ENCODE data around the gene APOE. TPM values are rescaled to one million over a fixed set of nuclear protein-coding genes. Genes with fewer than 3 reads are reported as not detected.
A peak's percentile ranks its signal among the peaks of the same experiment; 100 is the strongest.

Gene APOE
- total and polyA plus RNA-seq, 2 of the 13 experiments (the other 11 are each of a cell fraction or from before 2014, with no cell fraction given) = 1,328 to 1,470 TPM

DNA sequence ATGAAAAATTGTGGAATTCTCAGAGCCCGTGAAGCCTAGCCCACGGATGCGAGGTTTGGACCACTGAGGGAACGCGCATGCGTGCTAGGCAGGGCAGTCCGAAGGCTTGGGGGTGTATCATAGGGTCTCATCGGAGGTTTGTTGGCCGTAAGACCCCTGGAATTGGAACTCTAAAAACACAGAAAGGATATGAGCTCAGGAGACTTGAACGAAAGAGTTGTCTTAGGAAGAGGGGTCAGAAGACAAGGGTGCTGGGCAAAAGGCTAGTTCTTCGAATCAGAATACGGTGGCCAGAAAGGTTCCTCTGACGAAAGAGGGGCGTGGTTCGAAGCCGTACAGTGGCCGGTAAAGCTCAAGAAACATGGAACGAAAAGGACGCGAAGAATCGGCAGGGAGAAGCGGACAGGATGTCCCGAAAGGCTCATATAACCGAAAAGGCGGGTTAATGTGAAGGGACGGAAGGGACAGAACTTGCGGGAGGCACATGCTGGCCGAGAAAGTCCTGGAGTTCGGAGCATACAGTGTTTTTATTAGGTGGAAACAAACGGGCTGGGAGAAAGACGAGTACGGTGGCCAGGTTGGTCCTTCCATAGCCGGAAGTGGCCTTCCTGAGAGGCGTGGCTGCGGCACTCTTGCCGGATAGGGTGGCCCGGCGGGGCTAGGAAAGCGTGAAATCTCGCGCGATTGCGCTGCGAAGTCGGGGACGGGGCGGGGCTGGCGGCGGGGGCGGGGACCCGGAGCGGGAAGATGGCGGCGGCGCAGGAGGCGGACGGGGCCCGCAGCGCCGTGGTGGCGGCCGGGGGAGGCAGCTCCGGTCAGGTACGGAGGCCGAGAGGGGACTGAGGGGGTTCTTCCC lies 49.3 kb downstream of the APOE start, which contains the start of gene CLPTM1 (continued):
- TF ChIP-seq PRDM15 (CRISPR knock-in tag; IDR thresholded peaks at IDR 0.05) (no peak), MAZ (IDR thresholded peaks at IDR 0.05; ENCODE audit: borderline replicate concordance, low read depth, low read length) (peak; percentile 36; the same call in 1 of the 2 replicates), MAZ (CRISPR knock-in tag; IDR thresholded peaks at IDR 0.05; ENCODE audit: low read depth) (0 out of 2 replicates have a peak, but pooled peaks have one; percentile 24), ZNF333 (CRISPR knock-in tag; IDR thresholded peaks at IDR 0.05; ENCODE audit: borderline replicate concordance) (0 out of 2 replicates have a peak, but pooled peaks have one; percentile 55), SPEN (CRISPR knock-in tag; IDR thresholded peaks at IDR 0.05; ENCODE audit: low read depth) (peak; percentile 90), DNMT1 (CRISPR knock-in tag; IDR thresholded peaks at IDR 0.05) (no peak), ZNF569 (CRISPR knock-in tag; IDR thresholded peaks at IDR 0.05; ENCODE audit: borderline replicate concordance) (no peak), ETV5 (CRISPR knock-in tag; IDR thresholded peaks at IDR 0.05; ENCODE audit: borderline replicate concordance) (peak; percentile 79), ARNTL (CRISPR knock-in tag; IDR thresholded peaks at IDR 0.05) (no peak), ZNF614 (CRISPR knock-in tag; IDR thresholded peaks at IDR 0.05; ENCODE audit: borderline replicate concordance) (no peak), RFXANK (CRISPR knock-in tag; IDR thresholded peaks at IDR 0.05) (0 out of 2 replicates have a peak, but pooled peaks have one; percentile 24), ZNF318 (CRISPR knock-in tag; IDR thresholded peaks at IDR 0.05) (no peak; the same call in 1 of the 2 replicates), ZNF839 (CRISPR knock-in tag; IDR thresholded peaks at IDR 0.05; ENCODE audit: borderline replicate concordance) (no peak)
- TF ChIP-seq, protein P1, sequence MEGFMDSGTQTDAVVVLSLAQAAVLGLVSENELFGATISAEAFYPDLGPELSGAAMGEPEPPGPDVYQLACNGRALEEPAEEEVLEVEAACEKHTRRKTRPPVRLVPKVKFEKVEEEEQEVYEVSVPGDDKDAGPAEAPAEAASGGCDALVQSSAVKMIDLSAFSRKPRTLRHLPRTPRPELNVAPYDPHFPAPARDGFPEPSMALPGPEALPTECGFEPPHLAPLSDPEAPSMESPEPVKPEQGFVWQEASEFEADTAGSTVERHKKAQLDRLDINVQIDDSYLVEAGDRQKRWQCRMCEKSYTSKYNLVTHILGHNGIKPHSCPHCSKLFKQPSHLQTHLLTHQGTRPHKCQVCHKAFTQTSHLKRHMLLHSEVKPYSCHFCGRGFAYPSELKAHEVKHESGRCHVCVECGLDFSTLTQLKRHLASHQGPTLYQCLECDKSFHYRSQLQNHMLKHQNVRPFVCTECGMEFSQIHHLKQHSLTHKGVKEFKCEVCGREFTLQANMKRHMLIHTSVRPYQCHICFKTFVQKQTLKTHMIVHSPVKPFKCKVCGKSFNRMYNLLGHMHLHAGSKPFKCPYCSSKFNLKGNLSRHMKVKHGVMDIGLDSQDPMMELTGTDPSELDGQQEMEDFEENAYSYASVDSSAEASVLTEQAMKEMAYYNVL (CRISPR knock-in tag; IDR thresholded peaks at IDR 0.05; ENCODE audit: borderline replicate concordance) = peak; percentile 75; the same call in 1 of the 2 replicates

Data from HepG2 (cell line).